Mesenchymal stem cell (in vitro differentiated cells and primary cell): ENCODE data around the gene PTPRN2.

Experiments
- DNase-seq: peaks from one replicate; pipeline ENCODE4 v3.0.0-alpha.2; 2013
- H2AFZ ChIP-seq: one replicate; pipeline ENCODE4 v1.6.1; 2013; ENCODE audit warnings: low read depth, mild to moderate bottlenecking, control low read depth, inconsistent platforms, low read length, moderate library complexity
- H2AK5ac ChIP-seq: 2 replicates; pipeline ENCODE4 v1.6.1; 2013; ENCODE audit warnings: low read length, moderate library complexity, mild to moderate bottlenecking, inconsistent platforms; ENCODE audit not compliant: severe bottlenecking
- H2BK120ac ChIP-seq: one replicate; pipeline ENCODE4 v1.6.1; 2013; ENCODE audit warnings: low read depth, mild to moderate bottlenecking, inconsistent platforms, low read length, moderate library complexity
- H2BK12ac ChIP-seq, 2 experiments: one replicate each; pipeline ENCODE4 v1.6.1; 2013; ENCODE audit warnings: inconsistent platforms in 2 of 2, low read length in 2 of 2, mild to moderate bottlenecking in 2 of 2, moderate library complexity in 2 of 2, control low read depth in 1 of 2
- H2BK15ac ChIP-seq: one replicate; pipeline ENCODE4 v1.6.1; 2013; ENCODE audit warnings: mild to moderate bottlenecking, low read depth, inconsistent platforms; ENCODE audit not compliant: poor library complexity, severe bottlenecking
- H2BK5ac ChIP-seq: 2 replicates; pipeline ENCODE4 v1.6.1; 2013; ENCODE audit warnings: low read depth, mild to moderate bottlenecking, low read length, control low read depth, inconsistent platforms; ENCODE audit not compliant: poor library complexity, severe bottlenecking
- H3K14ac ChIP-seq, 2 experiments: one replicate each; pipeline ENCODE4 v1.6.1; 2013; ENCODE audit warnings: inconsistent platforms in 2 of 2, low read length in 2 of 2, control low read depth in 1 of 2, mild to moderate bottlenecking in 1 of 2, moderate library complexity in 1 of 2
- H3K18ac ChIP-seq, 2 experiments: one replicate each; pipeline ENCODE4 v1.6.1; 2013; ENCODE audit warnings: inconsistent platforms in 2 of 2, low read length in 2 of 2, control low read depth in 1 of 2, low read depth in 1 of 2, mild to moderate bottlenecking in 1 of 2
- H3K23ac ChIP-seq, 2 experiments: one replicate each; pipeline ENCODE4 v1.6.1; 2013; ENCODE audit warnings: inconsistent platforms in 2 of 2, low read length in 2 of 2, mild to moderate bottlenecking in 2 of 2, moderate library complexity in 2 of 2, control low read depth in 1 of 2
- H3K27ac ChIP-seq: 2 replicates; pipeline ENCODE4 v1.5.1; 2013; ENCODE audit warnings: mild to moderate bottlenecking, moderate library complexity, low read length, control low read depth, inconsistent platforms; ENCODE audit not compliant: poor library complexity, severe bottlenecking
- H3K27me3 ChIP-seq, 2 experiments: 2 replicates each; pipeline versions ENCODE4 v1.6.1 to v1.7.0; 2013; ENCODE audit warnings: low read length in 2 of 2, mild to moderate bottlenecking in 2 of 2, moderate library complexity in 2 of 2, control low read depth in 1 of 2, inconsistent platforms in 1 of 2; ENCODE audit not compliant: control insufficient read depth in 1 of 2, insufficient read depth in 1 of 2
- H3K36me3 ChIP-seq, 2 experiments: 2 replicates each; pipeline versions ENCODE4 v1.6.1 to v1.7.0; 2013; ENCODE audit warnings: low read length in 2 of 2, control low read depth in 1 of 2, inconsistent platforms in 1 of 2, low read depth in 1 of 2, mild to moderate bottlenecking in 1 of 2; ENCODE audit not compliant: insufficient read depth in 2 of 2, control insufficient read depth in 1 of 2
- H3K4ac ChIP-seq, 2 experiments: one replicate each; pipeline ENCODE4 v1.6.1; 2013; ENCODE audit warnings: inconsistent platforms in 2 of 2, low read length in 2 of 2, mild to moderate bottlenecking in 2 of 2, moderate library complexity in 2 of 2, control low read depth in 1 of 2, low read depth in 1 of 2
- H3K4me1 ChIP-seq: 2 replicates; pipeline ENCODE4 v1.6.1; 2013; ENCODE audit warnings: low read depth, low read length, control low read depth; ENCODE audit not compliant: control insufficient read depth, insufficient read depth
- H3K4me2 ChIP-seq: 2 replicates; pipeline ENCODE4 v1.6.1; 2013; ENCODE audit warnings: low read length, mild to moderate bottlenecking, inconsistent platforms; ENCODE audit not compliant: poor library complexity, severe bottlenecking
- H3K4me3 ChIP-seq, 2 experiments: 2 replicates each; pipeline versions ENCODE4 v1.5.1 to v1.7.0; 2013; ENCODE audit warnings: low read length in 2 of 2, mild to moderate bottlenecking in 2 of 2, control low read depth in 1 of 2, low read depth in 1 of 2; ENCODE audit not compliant: insufficient read depth in 1 of 2
- H3K79me1 ChIP-seq: replicated peaks from 2 replicates; pipeline ENCODE4 v1.6.1; 2013; ENCODE audit warnings: mild to moderate bottlenecking, control low read depth, low read length, inconsistent platforms; ENCODE audit not compliant: poor library complexity, severe bottlenecking
- H3K9ac ChIP-seq: 2 replicates; pipeline ENCODE4 v1.7.0; 2013; ENCODE audit warnings: mild to moderate bottlenecking, low read length, moderate library complexity
- H3K9me3 ChIP-seq: 2 replicates; pipeline ENCODE4 v1.7.0; 2013; ENCODE audit warnings: mild to moderate bottlenecking, low read length; ENCODE audit not compliant: control insufficient read depth
- H4K8ac ChIP-seq: one replicate; pipeline ENCODE4 v1.6.1; 2013; ENCODE audit warnings: inconsistent platforms, mild to moderate bottlenecking, low read length, moderate library complexity
- H4K91ac ChIP-seq: one replicate; pipeline ENCODE4 v1.6.1; 2013; ENCODE audit warnings: mild to moderate bottlenecking, low read length, inconsistent platforms
- WGBS: methylation state at CpG from one replicate; pipeline ENCODE4 v1.1.7; 2013; ENCODE audit warnings: mixed read lengths; 5-methylcytosine and 5-hydroxymethylcytosine counted together

Gene PTPRN2

GRCh38 chr7:157684909-157685429, 902.7 kb downstream of the PTPRN2 start:
- Histone ChIP-seq H3K23ac (no peak overlapping the region), H3K9me3 (no peaks in the 10 kb centered on the region), H3K9ac (no peak overlapping the region), H4K8ac (no peak overlapping the region), H3K4me2 (no peak overlapping the region), H2AK5ac (no peak overlapping the region), H3K18ac (no peak overlapping the region), H3K4me3 (no peak overlapping the region), H3K27me3 (peaks cover 78 to 87% of the 10 kb centered on the region in 2 experiments), H4K91ac (no peak overlapping the region), H3K4me1 (peaks cover 14% of the 10 kb centered on the region), H2BK5ac (no peak overlapping the region), H2BK120ac (no peak overlapping the region), H3K14ac (no peak overlapping the region), H3K4ac (no peak overlapping the region), H2BK15ac (no peak overlapping the region), H3K36me3 (peaks cover 0 to 5% of the 10 kb centered on the region in 2 experiments), H2AFZ (no peak overlapping the region), H3K79me1 (no peaks in the 10 kb centered on the region), H2BK12ac (no peak overlapping the region), H3K27ac (no peak overlapping the region)
- DNase-seq, result no peak
- 2% methylated on average over 53 of the region's 72 CpGs for WGBS

- peaks cover 77 to 85% of the 10 kb centered on the region in 2 experiments for H3K27me3 ChIP-seq
- no peak overlapping the region for H3K18ac ChIP-seq
- no peak overlapping the region for H4K91ac ChIP-seq
- DNase-seq, result no peak
- H3K79me1 ChIP-seq, result no peaks in the 10 kb centered on the region
- H3K14ac ChIP-seq, result no peak overlapping the region
- no peak overlapping the region for H4K8ac ChIP-seq
- H3K27ac ChIP-seq, result no peak overlapping the region
- H2AK5ac ChIP-seq, result no peak overlapping the region
- 2% methylated on average over 46 of the region's 74 CpGs for WGBS
- H3K36me3 ChIP-seq, result peaks cover 0 to 5% of the 10 kb centered on the region in 2 experiments
- no peak overlapping the region for H3K9ac ChIP-seq
- H2BK15ac ChIP-seq, result no peak overlapping the region
- no peak overlapping the region for H3K4me3 ChIP-seq
- H3K4ac ChIP-seq, result no peak overlapping the region
- no peak overlapping the region for H2BK120ac ChIP-seq
- no peak overlapping the region for H3K4me2 ChIP-seq
- no peak overlapping the region for H2AFZ ChIP-seq
- no peaks in the 10 kb centered on the region for H3K9me3 ChIP-seq
- peaks cover 11% of the 10 kb centered on the region for H3K4me1 ChIP-seq
- H2BK5ac ChIP-seq, result no peak overlapping the region
- H2BK12ac ChIP-seq, result no peak overlapping the region
- H3K23ac ChIP-seq, result no peak overlapping the region
These were observed 903.3 kb downstream of the PTPRN2 start for GRCh38 chr7:157684157-157684908.

- Histone ChIP-seq H2BK5ac (no peak overlapping the region), H2BK120ac (no peak overlapping the region), H3K4me2 (no peak overlapping the region), H3K4ac (no peak overlapping the region), H3K79me1 (no peaks in the 10 kb centered on the region), H2AK5ac (no peak overlapping the region), H2AFZ (no peak overlapping the region), H3K36me3 (peaks cover 0 to 5% of the 10 kb centered on the region in 2 experiments), H3K23ac (no peak overlapping the region), H2BK12ac (no peak overlapping the region), H3K27ac (no peak overlapping the region), H2BK15ac (no peak overlapping the region), H3K9me3 (no peaks in the 10 kb centered on the region), H4K91ac (no peak overlapping the region), H3K14ac (no peak overlapping the region), H4K8ac (no peak overlapping the region), H3K9ac (no peak overlapping the region), H3K27me3 (peaks cover 71 to 85% of the 10 kb centered on the region in 2 experiments), H3K4me1 (peaks cover 8% of the 10 kb centered on the region), H3K18ac (no peak overlapping the region), H3K4me3 (no peak overlapping the region)
- WGBS, result 4% methylated on average over 20 of the region's 20 CpGs
- no peak for DNase-seq
These were observed 903.9 kb downstream of the PTPRN2 start for GRCh38 chr7:157683747-157684156.

GRCh38 chr7:157682946-157683746, 904.5 kb downstream of the PTPRN2 start:
- H3K4me3 ChIP-seq, result peak overlapping the region in 1 of 2 experiments; percentile 31
- 12% methylated on average over 20 of the region's 21 CpGs for WGBS

More at GRCh38 chr7:157682946-157683746, 904.5 kb downstream of the PTPRN2 start:
- H3K79me1 ChIP-seq, result no peaks in the 10 kb centered on the region
- H2BK15ac ChIP-seq, result no peak overlapping the region
- no peak overlapping the region for H2AFZ ChIP-seq
- H4K91ac ChIP-seq, result no peak overlapping the region
- H3K27me3 ChIP-seq, result peaks cover 71 to 85% of the 10 kb centered on the region in 2 experiments
- H3K9me3 ChIP-seq, result no peaks in the 10 kb centered on the region
- H2AK5ac ChIP-seq, result no peak overlapping the region
- no peak overlapping the region for H2BK5ac ChIP-seq
- no peak overlapping the region for H3K23ac ChIP-seq
- no peak overlapping the region for H3K4me2 ChIP-seq
- H2BK12ac ChIP-seq, result no peak overlapping the region
- DNase-seq, result no peak
- H3K18ac ChIP-seq, result no peak overlapping the region
- H4K8ac ChIP-seq, result no peak overlapping the region
- no peak overlapping the region for H3K4ac ChIP-seq
- peaks cover 8% of the 10 kb centered on the region for H3K4me1 ChIP-seq
- H2BK120ac ChIP-seq, result no peak overlapping the region
- H3K14ac ChIP-seq, result no peak overlapping the region
- no peak overlapping the region for H3K27ac ChIP-seq
- peaks cover 0 to 5% of the 10 kb centered on the region in 2 experiments for H3K36me3 ChIP-seq
- no peak overlapping the region for H3K9ac ChIP-seq
